HCT116 (cell line): ENCODE results near the gene TMIGD2. TPM values are rescaled to one million over a fixed set of nuclear protein-coding genes. Genes with fewer than 3 reads are reported as not detected.

ENCODE experiments used
- ATAC-seq: fragments of 200-7000 bp; cut with Tn5 transposase; 2 replicates; pipeline ENCODE4 v1.9.1; 2020; ENCODE audit warnings: mild to moderate bottlenecking, moderate library complexity
- BruUV-seq: library from RNA; stranded (reverse); fragments of 400-500 nt; replicated peaks from 2 replicates; lab custom pipeline; 2021; lab: Mats Ljungman, UMichigan
- CTCF ChIA-PET: fragments of 300-600 bp; sonication (Branson Sonifier 250); formaldehyde crosslinking; loops from one replicate; lab custom pipeline; 2021; ENCODE audit warnings: antibody characterized with exemption; lab: Charles Lee
- POLR2A ChIA-PET: fragments of 300-600, 350-600 bp; sonication (Branson Sonifier 250); formaldehyde crosslinking; loops from one replicate; lab custom pipeline; 2021; ENCODE audit warnings: antibody characterized with exemption; lab: Charles Lee
- RAD21 ChIA-PET, 2 experiments: fragments of 300-600 bp; sonication (Branson Sonifier 250); formaldehyde crosslinking; loops; one replicate each; lab custom pipeline; 2023; ENCODE audit warnings: low total read pairs in 2 of 2; ENCODE audit not compliant: uncharacterized antibody in 2 of 2, unreplicated experiment in 2 of 2, low non-redundant PET in 1 of 2; lab: Charles Lee
- DNase-seq: peaks from one replicate; pipeline ENCODE4 v3.0.0-alpha.2; 2010; ENCODE audit warnings: low read depth, low spot score
- H2AFZ ChIP-seq: fragments of 200-600 bp; shearing (Covaris generic), sonication (generic); 2 replicates; pipeline ENCODE4 v1.6.1; 2017; ENCODE audit warnings: low read depth, mixed run types, mixed read lengths, antibody characterized with exemption, low read length; ENCODE audit not compliant: poor library complexity, severe bottlenecking
- H3K27ac ChIP-seq: 2 replicates; pipeline ENCODE4 v1.5.1; 2012; ENCODE audit warnings: low read depth, low read length
- H3K27me3 ChIP-seq: fragments of 200-600 bp; sonication (generic); 2 replicates; pipeline ENCODE4 v1.6.1; 2016; ENCODE audit warnings: mixed run types, low read length, mixed read lengths; ENCODE audit not compliant: insufficient read depth
- H3K36me3 ChIP-seq, 2 experiments: fragments of 200-500 bp in 1 of 2; fragments of 200-600 bp in 1 of 2; sonication (Bioruptor generic) in 1 of 2; sonication (generic) in 1 of 2; 2 replicates each; pipeline versions ENCODE4 v1.5.1 to v1.6.1; 2014 to 2016; ENCODE audit warnings: low read length in 2 of 2, inconsistent platforms in 1 of 2, mixed read lengths in 1 of 2, mixed run types in 1 of 2; ENCODE audit not compliant: insufficient read depth in 2 of 2, control insufficient read depth in 1 of 2
- H3K4me1 ChIP-seq, 2 experiments: fragments of 200-600 bp in 1 of 2; sonication (generic) in 1 of 2; 2 replicates each; pipeline versions ENCODE4 v1.5.1 to v1.6.1; 2012 to 2017; ENCODE audit warnings: low read length in 2 of 2, inconsistent platforms in 1 of 2, mild to moderate bottlenecking in 1 of 2, mixed read lengths in 1 of 2, mixed run types in 1 of 2, moderate library complexity in 1 of 2; ENCODE audit not compliant: insufficient read depth in 2 of 2, control insufficient read depth in 1 of 2
- H3K4me2 ChIP-seq: fragments of 200-600 bp; sonication (generic); 2 replicates; pipeline ENCODE4 v1.6.1; 2017; ENCODE audit warnings: mixed run types, low read length, mixed read lengths
- H3K4me3 ChIP-seq, 2 experiments: fragments of 200-600 bp in 1 of 2; sonication (generic) in 1 of 2; replicated peaks in 1 of 2; 2 replicates each; pipeline ENCODE4 v1.5.1; 2011 to 2016; ENCODE audit warnings: low read length in 2 of 2, control low read depth in 1 of 2, low read depth in 1 of 2, mild to moderate bottlenecking in 1 of 2, mixed read lengths in 1 of 2, mixed run types in 1 of 2
- H3K79me2 ChIP-seq: fragments of 200-600 bp; sonication (generic); 2 replicates; pipeline ENCODE4 v1.6.1; 2017; ENCODE audit warnings: mild to moderate bottlenecking, mixed run types, low read length, moderate library complexity, mixed read lengths; ENCODE audit not compliant: insufficient read depth
- H3K9ac ChIP-seq: fragments of 200-600 bp; sonication (generic); 2 replicates; pipeline ENCODE4 v1.6.1; 2016; ENCODE audit warnings: low read length, mixed read lengths
- H3K9me2 ChIP-seq: fragments of 200-600 bp; sonication (generic), shearing (Covaris generic); 2 replicates; pipeline ENCODE4 v1.6.1; 2017; ENCODE audit warnings: mixed run types, mild to moderate bottlenecking, moderate library complexity; ENCODE audit not compliant: insufficient read depth
- H3K9me3 ChIP-seq, 2 experiments: fragments of 200-500 bp in 1 of 2; fragments of 200-600 bp in 1 of 2; sonication (Bioruptor generic) in 1 of 2; sonication (generic) in 1 of 2; 2 replicates each; pipeline ENCODE4 v1.6.1; 2014 to 2017; ENCODE audit warnings: low read length in 2 of 2, mixed read lengths in 2 of 2, inconsistent platforms in 1 of 2, low read depth in 1 of 2, mild to moderate bottlenecking in 1 of 2, mixed run types in 1 of 2, moderate library complexity in 1 of 2; ENCODE audit not compliant: control insufficient read depth in 1 of 2, insufficient read depth in 1 of 2
- H4K20me1 ChIP-seq: fragments of 200-600 bp; sonication (generic), shearing (Covaris generic); 2 replicates; pipeline ENCODE4 v1.6.1; 2017; ENCODE audit warnings: mixed run types, mild to moderate bottlenecking, moderate library complexity; ENCODE audit not compliant: insufficient read depth
- CBX3 ChIP-seq: IDR thresholded peaks from 2 replicates; pipeline ENCODE4 v1.6.1; 2012; ENCODE audit warnings: low read depth
- CEBPB ChIP-seq: IDR thresholded peaks from 2 replicates; pipeline ENCODE4 v1.6.1; 2012; ENCODE audit warnings: low read depth
- EGR1 ChIP-seq: IDR thresholded peaks from 2 replicates; pipeline ENCODE4 v1.6.1; 2012; ENCODE audit warnings: low read depth
- ELF1 ChIP-seq: IDR thresholded peaks from 2 replicates; pipeline ENCODE4 v1.6.1; 2012; ENCODE audit warnings: low read depth, borderline replicate concordance
- EZH2 ChIP-seq: fragments of 200-600 bp; sonication (generic); IDR thresholded peaks from 2 replicates; pipeline ENCODE4 v1.6.1; 2017; ENCODE audit warnings: antibody characterized with exemption, mixed run types
- EZH2phosphoT487 ChIP-seq: fragments of 200-600 bp; IDR thresholded peaks from 2 replicates; pipeline ENCODE4 v1.6.1; 2018; ENCODE audit warnings: antibody characterized with exemption, borderline replicate concordance
- FOSL1 ChIP-seq: IDR thresholded peaks from 2 replicates; pipeline ENCODE4 v1.6.1; 2012; ENCODE audit warnings: low read depth
- JUND ChIP-seq: IDR thresholded peaks from 2 replicates; pipeline ENCODE4 v1.6.1; 2012
- POLR2A ChIP-seq: IDR thresholded peaks from 2 replicates; pipeline ENCODE4 v1.7.0; 2011; ENCODE audit warnings: borderline replicate concordance; ENCODE audit not compliant: insufficient read depth, insufficient read length; ENCODE audit errors: extremely low read depth
- POLR2AphosphoS5 ChIP-seq: IDR thresholded peaks from 2 replicates; pipeline ENCODE4 v1.6.1; 2011; ENCODE audit warnings: mild to moderate bottlenecking, low read depth, low read length, moderate library complexity
- RAD21 ChIP-seq: IDR thresholded peaks from 2 replicates; pipeline ENCODE4 v1.6.1; 2012; ENCODE audit warnings: low read depth, mild to moderate bottlenecking
- SIN3A ChIP-seq: IDR thresholded peaks from 2 replicates; pipeline ENCODE4 v1.6.1; 2012; ENCODE audit warnings: low read depth
- SP1 ChIP-seq: IDR thresholded peaks from 2 replicates; pipeline ENCODE4 v1.6.1; 2012; ENCODE audit warnings: low read depth
- SRF ChIP-seq: IDR thresholded peaks from 2 replicates; pipeline ENCODE4 v1.6.1; 2012; ENCODE audit warnings: low read depth
- TCF7L2 ChIP-seq: IDR thresholded peaks from 2 replicates; pipeline ENCODE4 v1.7.0; 2011; ENCODE audit warnings: borderline replicate concordance, inconsistent platforms; ENCODE audit not compliant: insufficient read depth, insufficient read length; ENCODE audit errors: extremely low read depth
- YY1 ChIP-seq: IDR thresholded peaks from 2 replicates; pipeline ENCODE4 v1.6.1; 2011; ENCODE audit warnings: low read length, low read depth, moderate library complexity, mild to moderate bottlenecking; ENCODE audit not compliant: insufficient replicate concordance; ENCODE audit errors: extremely low read depth
- ZFX ChIP-seq: fragments of 450-650 bp; IDR thresholded peaks from 2 replicates; pipeline ENCODE4 v1.6.1; 2017
- ZNF274 ChIP-seq: fragments of 200-500 bp; sonication (Bioruptor generic); IDR thresholded peaks from 2 replicates; pipeline ENCODE4 v1.6.1; 2014; ENCODE audit warnings: mild to moderate bottlenecking, low read depth, low read length, inconsistent platforms
- intact Hi-C: fragments of 100-400 bp; cut with micrococcal nuclease; formaldehyde crosslinking; loops from 2 replicates; pipeline ENCODE4 v1.10.0; 2022
- total RNA-seq: library from RNA; stranded (reverse); gene quantifications from one replicate; pipeline ENCODE4 v1.2.1, GENCODE V29; 2021; ENCODE audit not compliant: unreplicated experiment
- TF ChIP-seq, protein P1 (sequence below): IDR thresholded peaks from 2 replicates; pipeline ENCODE4 v1.6.1; 2012; ENCODE audit warnings: low read depth
- TF ChIP-seq, protein P2 (sequence below): IDR thresholded peaks from 2 replicates; pipeline ENCODE4 v1.6.1; 2011; ENCODE audit warnings: mild to moderate bottlenecking, low read length, moderate library complexity; ENCODE audit not compliant: insufficient replicate concordance; ENCODE audit errors: extremely low read depth
- TF ChIP-seq, protein P3 (sequence below): IDR thresholded peaks from 2 replicates; pipeline ENCODE4 v1.6.1; 2012
- TF ChIP-seq, protein P4 (sequence below): IDR thresholded peaks from 2 replicates; pipeline ENCODE4 v1.6.1; 2012

Gene TMIGD2
- total RNA-seq, 1 experiment from 2014 or later: not detected

DNA sequence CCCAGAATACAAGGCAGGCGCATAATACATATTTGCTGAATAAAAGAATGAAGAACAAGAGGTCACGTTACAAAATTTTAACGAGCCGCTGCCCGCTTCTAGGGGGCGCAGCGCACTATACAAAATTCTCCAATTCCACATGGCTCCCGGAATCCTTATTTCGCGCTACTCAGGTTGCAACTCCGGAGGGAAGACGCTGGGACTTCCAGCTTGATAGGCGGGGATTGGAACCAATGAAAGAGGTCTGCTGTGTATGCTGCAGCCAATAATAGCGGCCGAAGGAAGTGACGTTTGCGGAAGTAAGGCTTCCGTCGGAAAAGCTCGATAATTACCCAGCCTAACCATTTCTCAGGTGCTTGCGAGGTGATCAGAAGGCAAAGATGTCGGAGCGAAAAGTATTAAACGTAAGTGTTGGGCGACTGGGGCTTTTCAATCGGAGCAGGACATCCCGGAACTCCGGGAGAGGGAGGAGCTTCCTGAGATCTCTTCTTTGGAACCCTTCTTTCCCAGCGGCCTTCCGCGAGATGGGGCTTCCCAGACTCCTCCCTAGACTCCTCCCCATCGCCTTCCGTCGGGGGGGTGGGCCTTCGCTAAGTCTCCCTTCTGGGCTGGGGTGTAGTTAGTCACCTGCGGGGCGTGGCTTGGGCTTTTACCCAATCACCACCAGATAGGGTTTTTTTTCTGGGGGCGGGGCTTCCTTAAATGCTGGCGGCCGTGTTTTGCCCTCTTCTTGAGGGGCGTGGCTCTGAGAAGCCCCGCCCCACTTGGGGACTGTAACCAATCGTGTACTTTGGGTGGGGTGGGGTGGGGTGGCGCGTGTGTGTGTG lies 55.2 kb downstream of the TMIGD2 start, which contains the start of gene YJU2:
YJU2 (plus strand) TSS at position 314 of the 827 bp plus-strand sequence; CDS start at position 381, 67 bp downstream.
- BruUV-seq: TSS peak; percentile 96
- Histone ChIP-seq H4K20me1 (no peaks in the 10 kb centered on the region), H3K9ac (peak within 1 kb of the TSS; percentile 70), H3K4me1 (peaks cover 13 to 16% of the 10 kb centered on the region in 2 experiments), H3K27ac (peak within 1 kb of the TSS; percentile 85), H3K4me3 (peak within 1 kb of the TSS; percentile 66 to 88), H3K9me2 (no peaks in the 10 kb centered on the region), H3K36me3 (peaks cover 19 to 26% of the 10 kb centered on the region in 2 experiments), H2AFZ (peak within 1 kb of the TSS; percentile 89), H3K27me3 (no peaks in the 10 kb centered on the region), H3K9me3 (peaks cover 3 to 4% of the 10 kb centered on the region in 2 experiments; a peak in 2 of 4 replicates), H3K79me2 (peaks cover 19% of the 10 kb centered on the region), H3K4me2 (peak within 1 kb of the TSS; percentile 89)
- RAD21 ChIA-PET: interaction anchor here in 1 of 2 experiments (0.8 kb wide), 1 partner anchor 20 kb away, joined by 5 read pairs; no protein-coding TSS in a partner anchor
- intact Hi-C loops: no loop called here
- POLR2A ChIA-PET: interaction anchor here (0.9 to 1.2 kb wide), 6 partner anchors 9 to 261 kb away, joined by 3 to 6 read pairs (median 4); partner anchors contain the start of genes EEF2 and MPND
- DNase-seq: peak; percentile 99
- ATAC-seq: peak; percentile 95
- CTCF ChIA-PET: interaction anchor here (0.8 to 1.1 kb wide), 5 partner anchors 15 to 276 kb away, joined by 3 to 15 read pairs (median 3); partner anchors contain the start of gene MPND
- TF ChIP-seq POLR2AphosphoS5 (peak; percentile 85), EGR1 (peak; percentile 39; the same call in 1 of the 2 replicates), CBX3 (peak; percentile 97; the same call in 1 of the 2 replicates), RAD21 (peak; percentile 56), POLR2A (peak; percentile 12), ELF1 (peak; percentile 98), EZH2phosphoT487 (no peak), ZNF274 (no peak), JUND (no peak), SP1 (peak; percentile 100), CEBPB (no peak), ZFX (peak; percentile 48; the same call in 1 of the 2 replicates), SIN3A (peak; percentile 56), EZH2 (no peak), TCF7L2 (peak; percentile 7), YY1 (peak; percentile 87), SRF (peak; percentile 85), FOSL1 (no peak)
- TF ChIP-seq, protein P1, sequence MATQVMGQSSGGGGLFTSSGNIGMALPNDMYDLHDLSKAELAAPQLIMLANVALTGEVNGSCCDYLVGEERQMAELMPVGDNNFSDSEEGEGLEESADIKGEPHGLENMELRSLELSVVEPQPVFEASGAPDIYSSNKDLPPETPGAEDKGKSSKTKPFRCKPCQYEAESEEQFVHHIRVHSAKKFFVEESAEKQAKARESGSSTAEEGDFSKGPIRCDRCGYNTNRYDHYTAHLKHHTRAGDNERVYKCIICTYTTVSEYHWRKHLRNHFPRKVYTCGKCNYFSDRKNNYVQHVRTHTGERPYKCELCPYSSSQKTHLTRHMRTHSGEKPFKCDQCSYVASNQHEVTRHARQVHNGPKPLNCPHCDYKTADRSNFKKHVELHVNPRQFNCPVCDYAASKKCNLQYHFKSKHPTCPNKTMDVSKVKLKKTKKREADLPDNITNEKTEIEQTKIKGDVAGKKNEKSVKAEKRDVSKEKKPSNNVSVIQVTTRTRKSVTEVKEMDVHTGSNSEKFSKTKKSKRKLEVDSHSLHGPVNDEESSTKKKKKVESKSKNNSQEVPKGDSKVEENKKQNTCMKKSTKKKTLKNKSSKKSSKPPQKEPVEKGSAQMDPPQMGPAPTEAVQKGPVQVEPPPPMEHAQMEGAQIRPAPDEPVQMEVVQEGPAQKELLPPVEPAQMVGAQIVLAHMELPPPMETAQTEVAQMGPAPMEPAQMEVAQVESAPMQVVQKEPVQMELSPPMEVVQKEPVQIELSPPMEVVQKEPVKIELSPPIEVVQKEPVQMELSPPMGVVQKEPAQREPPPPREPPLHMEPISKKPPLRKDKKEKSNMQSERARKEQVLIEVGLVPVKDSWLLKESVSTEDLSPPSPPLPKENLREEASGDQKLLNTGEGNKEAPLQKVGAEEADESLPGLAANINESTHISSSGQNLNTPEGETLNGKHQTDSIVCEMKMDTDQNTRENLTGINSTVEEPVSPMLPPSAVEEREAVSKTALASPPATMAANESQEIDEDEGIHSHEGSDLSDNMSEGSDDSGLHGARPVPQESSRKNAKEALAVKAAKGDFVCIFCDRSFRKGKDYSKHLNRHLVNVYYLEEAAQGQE: no peak
- TF ChIP-seq, protein P2, sequence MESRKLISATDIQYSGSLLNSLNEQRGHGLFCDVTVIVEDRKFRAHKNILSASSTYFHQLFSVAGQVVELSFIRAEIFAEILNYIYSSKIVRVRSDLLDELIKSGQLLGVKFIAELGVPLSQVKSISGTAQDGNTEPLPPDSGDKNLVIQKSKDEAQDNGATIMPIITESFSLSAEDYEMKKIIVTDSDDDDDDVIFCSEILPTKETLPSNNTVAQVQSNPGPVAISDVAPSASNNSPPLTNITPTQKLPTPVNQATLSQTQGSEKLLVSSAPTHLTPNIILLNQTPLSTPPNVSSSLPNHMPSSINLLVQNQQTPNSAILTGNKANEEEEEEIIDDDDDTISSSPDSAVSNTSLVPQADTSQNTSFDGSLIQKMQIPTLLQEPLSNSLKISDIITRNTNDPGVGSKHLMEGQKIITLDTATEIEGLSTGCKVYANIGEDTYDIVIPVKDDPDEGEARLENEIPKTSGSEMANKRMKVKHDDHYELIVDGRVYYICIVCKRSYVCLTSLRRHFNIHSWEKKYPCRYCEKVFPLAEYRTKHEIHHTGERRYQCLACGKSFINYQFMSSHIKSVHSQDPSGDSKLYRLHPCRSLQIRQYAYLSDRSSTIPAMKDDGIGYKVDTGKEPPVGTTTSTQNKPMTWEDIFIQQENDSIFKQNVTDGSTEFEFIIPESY: peak; percentile 83
- TF ChIP-seq, protein P3, sequence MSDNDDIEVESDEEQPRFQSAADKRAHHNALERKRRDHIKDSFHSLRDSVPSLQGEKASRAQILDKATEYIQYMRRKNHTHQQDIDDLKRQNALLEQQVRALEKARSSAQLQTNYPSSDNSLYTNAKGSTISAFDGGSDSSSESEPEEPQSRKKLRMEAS: peak; percentile 98
- TF ChIP-seq, protein P4, sequence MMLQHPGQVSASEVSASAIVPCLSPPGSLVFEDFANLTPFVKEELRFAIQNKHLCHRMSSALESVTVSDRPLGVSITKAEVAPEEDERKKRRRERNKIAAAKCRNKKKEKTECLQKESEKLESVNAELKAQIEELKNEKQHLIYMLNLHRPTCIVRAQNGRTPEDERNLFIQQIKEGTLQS: no peak
